GDM1 (cell line): Measurements from ENCODE around the gene MTR.
"Not testable (repeated sequence)": the region's sequence is repeated elsewhere in the genome, so short reads cannot be mapped to it uniquely, and the experiment has no call there.

Experiments
- DNase-seq: peaks from one replicate; lab custom pipeline; 2025; lab: John Stamatoyannopoulos, UW

The MTR gene

DNA sequence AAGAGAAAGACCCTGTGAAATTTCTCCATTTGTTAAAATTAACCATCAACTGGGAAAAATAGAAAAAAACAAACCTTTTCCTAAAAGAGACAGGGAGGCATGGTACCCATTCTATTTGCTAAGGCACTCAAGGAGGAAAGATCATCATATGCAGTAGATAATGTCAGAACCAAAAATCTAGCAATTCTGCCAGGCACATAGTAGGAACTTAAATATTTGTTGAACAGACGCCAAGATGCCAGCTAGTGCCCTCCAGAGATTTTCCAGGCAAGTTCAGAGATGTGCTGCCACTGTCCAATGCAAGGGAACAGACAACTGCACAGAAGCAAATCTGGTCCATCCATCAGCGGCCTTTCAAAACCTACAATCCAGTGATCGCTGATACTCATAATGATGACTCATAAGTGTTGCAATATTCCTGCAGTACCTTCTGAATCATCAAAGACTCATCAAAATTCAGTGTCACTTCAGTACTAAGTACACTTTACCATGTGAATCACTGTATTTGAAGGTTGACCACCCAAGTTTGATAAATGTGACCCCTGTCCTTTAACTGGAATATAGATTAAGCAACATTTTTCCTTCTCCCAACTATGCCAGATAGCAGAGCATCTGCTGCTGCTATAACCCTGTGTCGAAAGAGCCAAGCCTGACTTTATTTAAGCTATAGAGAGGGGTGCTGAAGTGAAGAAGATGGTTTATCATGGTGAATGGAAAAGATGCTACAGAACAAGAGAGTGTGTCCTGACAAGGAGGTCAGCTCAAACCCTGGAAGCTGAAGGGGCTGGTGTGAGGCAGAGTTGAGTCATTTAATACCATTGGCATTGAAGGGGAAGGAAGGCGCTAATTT is 110.0 kb downstream of the MTR start:
- no peak for DNase-seq

DNA sequence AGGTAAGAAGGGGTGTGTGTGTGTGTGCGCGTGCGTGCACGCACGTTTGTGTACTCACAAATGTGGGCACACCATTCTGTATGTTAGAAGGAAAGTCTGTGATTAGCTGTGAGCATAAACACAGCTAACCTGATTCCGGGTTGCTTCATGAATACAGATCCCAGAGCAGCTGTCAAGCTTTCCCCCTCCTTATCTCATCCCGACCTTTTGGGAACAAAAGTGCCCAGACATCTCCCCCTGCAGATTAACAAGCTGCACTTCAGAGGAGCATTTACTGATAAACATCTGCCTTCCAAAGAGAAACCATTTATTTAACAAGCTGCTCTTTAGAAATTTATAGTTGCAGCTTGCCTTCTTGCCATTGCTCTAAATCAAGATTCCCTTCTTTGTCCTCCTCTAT is 112.1 kb downstream of the MTR start:
- no peak for DNase-seq

DNA sequence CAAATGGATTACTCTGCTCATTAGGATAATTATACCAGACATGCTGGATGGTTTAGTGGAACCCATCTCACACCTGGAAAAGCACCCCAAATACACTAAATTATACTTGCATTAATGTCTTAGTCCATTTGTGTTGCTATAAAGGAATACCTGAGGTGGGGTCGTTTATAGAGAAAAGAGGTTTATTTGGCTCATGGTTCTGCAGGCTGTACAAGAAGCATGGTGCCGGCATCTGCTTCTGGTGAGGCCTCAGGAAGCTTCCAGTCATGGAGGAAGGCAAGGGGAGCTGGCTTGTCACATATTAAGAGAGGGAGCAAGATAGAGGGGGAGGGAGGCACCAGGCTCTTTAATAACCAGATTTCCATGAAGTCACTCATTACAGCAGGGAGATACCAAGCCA is 113.6 kb downstream of the MTR start:
- DNase-seq = no peak

DNA sequence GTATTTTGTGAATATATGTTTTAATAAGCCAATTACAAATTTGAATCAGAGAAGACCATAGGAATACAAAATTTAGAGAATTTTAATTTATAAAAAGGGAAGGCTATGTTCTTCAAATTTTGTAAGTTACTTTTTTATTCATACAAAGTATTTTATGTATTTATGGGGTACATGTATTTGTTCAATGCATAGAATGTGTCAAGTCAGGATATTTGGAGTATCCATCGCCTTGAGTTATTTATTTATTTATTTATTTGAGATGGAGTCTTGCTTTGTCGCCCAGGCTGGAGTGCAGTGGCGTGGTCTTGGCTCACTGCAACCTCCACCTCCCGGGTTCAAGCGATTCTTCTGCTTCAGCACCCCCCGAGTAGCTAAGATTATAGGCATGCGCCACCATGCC is 116.0 kb downstream of the MTR start:
- not testable (repeated sequence) for DNase-seq

DNA sequence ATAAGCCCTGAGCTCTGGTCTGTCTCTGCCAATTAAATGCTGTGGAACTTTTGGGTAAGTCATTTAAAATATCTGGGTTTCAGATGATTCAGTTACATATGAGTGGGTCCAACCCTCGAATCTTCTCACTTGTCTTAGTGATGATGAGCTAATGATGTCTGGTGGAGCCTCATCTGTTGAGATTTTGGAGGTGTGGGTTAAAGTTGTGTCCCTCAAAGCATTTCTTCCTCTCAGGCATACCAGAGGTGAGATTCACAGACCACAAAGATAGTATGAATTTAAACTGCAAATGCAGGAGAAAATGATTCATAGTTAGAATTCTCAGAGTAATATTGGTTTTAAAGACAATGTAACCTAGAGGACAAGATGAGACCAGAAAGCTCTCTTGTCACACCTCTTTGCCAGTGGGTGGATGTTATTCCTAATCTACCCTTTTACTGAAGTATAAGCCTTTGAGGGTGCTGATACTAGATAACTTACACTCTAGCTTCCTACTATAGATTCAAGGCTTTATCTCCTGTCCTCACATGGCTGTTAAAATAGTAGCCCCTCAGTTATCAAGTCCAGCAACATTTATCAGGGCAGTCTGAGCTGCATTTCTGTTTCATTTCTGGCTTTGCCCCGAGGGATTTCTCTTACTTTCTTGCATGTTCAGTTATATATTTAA is 118.4 kb downstream of the MTR start:
- DNase-seq = no peak

DNA sequence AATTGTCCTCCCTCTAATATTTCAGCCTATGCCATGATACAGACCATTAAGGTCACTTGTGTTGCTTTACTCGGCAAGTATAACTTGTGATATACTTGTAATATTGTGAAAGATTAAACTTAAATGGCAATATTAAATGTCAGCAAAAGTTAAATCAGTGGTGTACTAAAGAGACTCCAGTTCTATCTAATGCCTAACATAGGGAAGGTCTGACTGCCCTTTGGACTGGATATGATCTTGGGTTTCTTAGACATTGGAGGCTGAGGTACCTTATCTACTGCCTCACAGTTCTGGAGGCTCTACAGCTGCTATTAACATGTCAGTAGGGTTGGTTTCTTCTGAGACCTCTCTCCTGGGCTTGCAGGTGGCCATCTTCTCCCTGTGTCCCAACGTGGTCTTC is 119.3 kb downstream of the MTR start:
- no peak for DNase-seq

DNA sequence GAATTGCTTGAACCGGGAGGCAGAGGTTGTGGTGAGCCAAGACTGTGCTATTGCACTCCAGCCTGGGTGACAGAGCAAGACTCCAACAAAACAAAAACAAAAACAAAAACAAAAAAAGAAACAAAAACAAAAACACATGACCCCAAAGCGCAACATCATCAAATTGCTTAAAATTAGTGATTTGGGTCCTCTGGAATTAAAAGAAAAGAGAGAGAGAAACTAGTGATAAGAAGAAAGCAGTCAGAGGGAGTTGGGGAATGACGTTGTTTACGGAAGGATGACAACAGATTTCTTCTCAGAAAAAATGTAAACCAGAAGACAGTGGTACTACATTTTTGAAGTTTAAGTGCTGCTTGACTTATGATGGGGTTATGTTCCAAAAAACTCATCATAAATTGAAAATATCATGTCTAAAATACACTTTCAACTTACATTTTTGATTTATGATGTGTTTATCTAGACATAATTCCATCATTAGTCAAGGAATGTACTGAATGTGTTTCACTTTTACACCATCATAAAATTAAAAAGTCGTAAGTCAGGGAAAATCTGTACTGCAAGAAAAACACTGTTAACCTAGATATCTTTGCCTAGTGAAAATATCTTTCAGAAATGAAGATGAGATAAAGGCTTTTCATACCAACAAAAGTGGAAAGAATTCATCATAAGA is 121.2 kb downstream of the MTR start:
- no peak for DNase-seq

DNA sequence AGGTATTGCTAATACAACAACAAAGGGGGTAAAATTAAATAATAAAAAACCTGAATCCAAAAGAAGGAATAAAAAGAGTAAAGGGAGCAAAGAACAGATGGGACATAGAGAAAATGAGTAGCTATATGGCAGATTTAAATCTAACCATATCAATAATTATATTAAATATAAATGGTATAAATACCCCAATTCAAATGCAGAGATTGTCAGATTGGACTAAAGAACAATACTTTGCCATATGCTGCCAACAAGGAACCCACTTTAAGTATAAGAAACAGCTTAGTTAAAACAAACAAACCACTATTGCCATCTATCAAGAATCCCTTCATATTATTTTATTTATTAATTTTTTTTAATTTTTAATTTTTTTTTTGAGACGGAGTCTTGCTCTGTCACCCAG is 122.4 kb downstream of the MTR start:
- DNase-seq = no peak

DNA sequence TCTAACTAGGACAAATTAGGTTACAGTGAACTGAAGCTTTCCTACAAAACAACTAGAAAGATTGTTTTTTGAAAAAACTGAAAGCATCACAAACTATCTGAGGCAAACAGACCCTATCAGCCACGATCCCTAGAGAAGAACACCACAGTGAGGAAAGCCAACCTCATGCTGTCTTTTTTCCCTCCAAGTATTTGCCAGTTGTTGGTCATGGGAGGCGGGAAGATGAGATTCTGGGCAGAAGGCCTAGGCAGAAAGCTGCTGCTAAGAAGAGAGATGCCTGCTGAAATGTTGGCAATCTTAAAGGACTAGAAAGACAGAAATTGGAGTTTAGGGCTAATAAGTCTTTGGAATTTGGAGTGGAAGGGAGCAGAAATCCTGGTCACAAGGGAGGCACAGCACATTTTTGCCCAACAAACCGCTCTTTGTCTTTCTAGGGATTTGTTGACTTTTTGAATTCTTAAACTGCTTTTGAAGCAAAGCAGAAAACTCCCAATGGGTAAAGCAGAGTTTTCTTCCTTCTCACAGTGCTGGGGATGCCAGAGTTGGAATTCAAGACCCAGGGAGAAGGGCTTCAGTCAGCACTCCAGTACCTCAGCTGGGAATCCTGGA is 125.3 kb downstream of the MTR start:
- no peak for DNase-seq

DNA sequence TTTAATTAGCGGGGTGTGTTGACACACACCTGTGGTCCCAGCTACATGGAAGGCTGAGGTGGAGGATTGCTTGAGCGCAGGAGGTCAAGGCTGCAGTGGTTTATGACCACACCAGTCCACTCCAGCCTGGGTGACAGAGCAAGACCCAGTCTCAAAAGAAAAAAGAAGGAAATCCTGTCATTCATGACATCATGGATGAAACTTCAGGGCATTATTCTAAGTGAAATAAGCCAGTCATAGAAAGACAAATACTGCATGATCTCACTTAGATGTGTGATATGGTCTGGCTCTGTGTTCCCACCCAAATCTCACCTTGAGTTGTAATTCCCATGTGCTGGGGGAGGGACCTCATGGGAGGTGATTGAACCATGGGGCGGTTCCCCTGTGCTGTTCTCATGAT is 126.5 kb downstream of the MTR start:
- no peak for DNase-seq

DNA sequence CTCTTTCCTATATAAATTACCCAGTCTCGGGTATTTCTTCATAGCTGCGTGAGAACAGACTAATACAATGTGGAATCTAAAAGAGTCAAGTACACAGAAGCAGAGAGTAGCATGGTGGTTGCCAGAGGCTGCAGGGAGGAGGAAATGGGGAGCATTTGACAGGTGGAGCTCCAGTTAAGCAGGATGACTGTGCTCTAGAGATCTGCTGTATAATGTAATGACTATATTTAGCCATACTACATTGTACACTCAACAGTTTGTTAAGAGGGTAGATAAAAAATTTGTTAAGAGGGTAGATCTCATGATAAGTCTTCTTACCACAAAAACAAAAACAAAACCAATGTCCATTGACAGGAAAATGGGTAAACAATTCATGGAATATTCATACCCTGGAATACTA is 127.1 kb downstream of the MTR start:
- DNase-seq = no peak

DNA sequence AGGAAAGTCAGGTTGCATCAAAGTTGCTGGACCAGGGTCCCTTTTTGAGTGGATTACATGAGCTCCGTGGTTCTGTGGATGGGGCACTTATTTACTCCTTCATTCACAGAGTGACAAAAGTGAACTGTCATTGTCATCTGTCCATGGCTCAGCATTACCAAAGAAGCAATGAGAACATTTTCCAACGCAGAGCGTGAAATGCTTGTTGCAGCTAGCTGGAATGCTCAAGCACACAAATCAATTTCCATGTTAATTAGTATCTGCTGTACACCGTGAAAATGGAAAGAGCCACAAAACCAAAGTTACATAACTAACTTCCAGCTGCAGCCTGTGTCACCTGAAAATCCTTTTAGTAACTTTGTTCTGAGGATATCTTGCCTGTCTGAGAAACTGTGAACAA is 130.3 kb downstream of the MTR start:
- DNase-seq = no peak

DNA sequence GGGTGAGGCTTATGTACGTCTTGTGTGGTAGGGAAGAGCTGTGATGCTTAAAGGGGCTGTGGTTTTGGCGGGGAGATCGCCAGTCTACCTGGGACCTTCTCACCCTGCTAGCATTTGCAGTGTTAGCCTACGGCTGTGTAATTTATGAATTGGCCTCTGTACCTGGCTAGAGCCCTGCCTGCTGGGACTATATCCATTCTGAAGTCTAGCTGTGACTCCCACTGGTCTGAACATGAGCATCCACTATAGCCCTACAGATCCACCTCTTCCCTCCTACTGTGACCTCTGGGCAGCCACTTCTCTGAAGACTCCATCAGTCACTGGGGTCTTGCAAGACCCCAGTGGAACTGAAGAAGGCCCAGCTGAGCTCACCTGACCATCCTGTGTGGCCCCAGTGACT is 135.4 kb downstream of the MTR start:
- DNase-seq = no peak

DNA sequence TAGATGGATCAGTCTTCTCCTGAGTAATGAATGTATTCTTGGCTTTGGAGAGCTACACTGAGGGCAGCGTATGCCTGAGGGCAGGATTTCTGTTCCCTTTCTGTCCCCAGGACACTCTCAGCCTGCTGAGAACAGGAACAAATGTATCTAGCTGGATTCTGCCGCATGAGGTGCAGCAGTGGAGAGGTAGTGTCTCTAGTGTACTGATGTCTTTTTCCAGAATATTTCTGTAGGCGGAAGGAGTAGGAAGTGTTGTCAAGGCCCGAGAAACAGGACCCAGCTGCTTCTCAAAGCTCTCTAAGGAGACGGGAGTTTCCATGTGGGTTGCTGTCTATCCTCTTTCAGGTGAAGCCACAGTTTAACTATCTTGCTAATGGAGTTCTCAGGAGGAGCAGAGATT is 143.7 kb downstream of the MTR start:
- no peak for DNase-seq

DNA sequence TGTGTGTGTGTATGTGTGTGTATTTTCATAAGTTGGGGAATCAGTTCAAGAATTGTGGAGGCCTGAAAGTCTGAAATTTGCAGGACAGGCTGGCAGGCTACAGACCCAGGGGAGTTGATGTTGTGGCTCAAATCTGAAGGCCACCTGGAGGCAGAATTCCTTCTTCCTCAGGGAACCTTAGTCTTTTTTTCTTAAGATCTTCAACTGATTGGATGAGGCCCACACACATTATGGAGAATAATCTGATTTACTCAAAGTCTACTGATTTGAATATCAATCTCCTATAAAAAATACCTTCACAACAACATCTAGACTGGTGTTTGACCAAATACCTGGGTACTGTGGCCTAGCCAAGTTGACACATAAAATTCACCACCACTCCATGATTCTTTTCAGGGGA is 147.3 kb downstream of the MTR start:
- no peak for DNase-seq

DNA sequence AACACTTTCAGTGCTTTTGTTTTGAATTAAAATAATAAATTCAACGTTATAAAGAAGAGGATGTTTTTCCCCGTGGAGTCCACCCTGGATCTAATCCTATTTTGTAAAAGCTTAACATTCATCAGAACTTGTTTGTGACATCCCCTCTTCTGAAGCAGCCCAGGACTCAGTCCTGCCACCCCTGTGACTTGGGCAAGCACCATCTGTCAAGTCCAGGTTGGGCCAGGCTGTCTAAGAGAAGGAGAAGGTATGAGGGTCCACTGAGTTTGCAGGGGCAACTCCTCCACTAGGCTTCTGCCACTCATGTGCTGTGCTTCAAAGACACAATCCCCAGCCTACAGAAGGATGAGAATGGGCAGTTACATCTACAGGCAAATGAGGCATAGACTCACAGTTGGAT is 149.5 kb downstream of the MTR start:
- no peak for DNase-seq

DNA sequence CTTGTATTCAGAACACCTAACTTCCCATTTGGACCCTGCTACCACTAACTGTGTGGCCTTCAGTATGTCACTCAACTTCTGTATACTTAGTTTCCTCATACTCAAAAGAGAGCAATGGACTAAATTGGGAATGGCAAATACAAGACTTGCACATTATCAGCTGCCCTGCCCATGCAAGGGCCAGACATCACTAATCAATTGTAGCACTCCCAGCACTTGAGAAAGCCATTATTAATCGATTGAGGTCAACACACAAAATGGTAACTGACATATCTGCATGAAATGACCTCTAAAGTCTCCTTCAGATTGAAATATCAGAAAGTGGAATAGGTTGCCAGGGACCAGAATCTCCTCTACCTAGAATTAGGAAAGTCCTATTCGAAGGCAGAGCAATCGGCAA is 149.9 kb downstream of the MTR start:
- DNase-seq = no peak

DNA sequence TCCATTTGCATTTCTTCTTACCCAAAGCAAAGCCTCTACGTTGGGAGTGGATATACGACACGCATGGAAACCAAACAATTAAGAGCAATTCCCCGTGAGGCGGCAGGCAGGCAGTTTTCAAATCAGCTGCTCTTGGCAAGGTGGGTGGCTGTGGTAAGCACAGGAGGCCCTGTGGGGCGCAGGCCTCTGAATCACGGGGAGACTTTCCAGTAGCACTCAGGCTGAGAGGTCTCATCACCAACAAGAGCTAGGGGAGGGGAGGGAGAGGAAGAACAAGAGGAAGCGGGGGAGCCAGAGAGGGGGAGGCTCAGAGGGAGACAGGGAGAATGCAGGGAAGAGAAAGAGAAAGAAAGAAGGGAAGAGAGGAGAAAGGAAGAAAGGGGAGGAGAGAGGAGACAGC is 152.7 kb downstream of the MTR start:
- DNase-seq = no peak

DNA sequence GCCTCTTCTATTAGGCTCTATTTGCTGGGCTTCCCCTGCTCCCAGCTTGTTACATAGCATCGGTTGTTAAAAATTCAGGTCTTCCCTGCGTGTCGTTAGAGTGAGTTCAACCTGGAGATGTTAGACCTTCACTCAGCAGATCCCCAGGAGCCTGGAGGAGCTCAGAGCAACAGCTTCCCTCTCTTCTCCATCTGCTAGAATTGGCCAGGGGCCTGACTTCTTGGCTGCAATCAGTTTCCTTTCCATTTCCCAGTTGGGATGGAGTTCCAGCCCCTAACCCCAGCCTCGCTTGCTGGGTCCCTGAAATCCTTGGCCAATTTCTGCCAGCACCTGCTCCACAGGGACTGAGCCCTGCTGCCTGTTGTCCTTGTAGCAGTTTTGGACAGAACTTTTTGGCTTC is 153.3 kb downstream of the MTR start:
- no peak for DNase-seq

DNA sequence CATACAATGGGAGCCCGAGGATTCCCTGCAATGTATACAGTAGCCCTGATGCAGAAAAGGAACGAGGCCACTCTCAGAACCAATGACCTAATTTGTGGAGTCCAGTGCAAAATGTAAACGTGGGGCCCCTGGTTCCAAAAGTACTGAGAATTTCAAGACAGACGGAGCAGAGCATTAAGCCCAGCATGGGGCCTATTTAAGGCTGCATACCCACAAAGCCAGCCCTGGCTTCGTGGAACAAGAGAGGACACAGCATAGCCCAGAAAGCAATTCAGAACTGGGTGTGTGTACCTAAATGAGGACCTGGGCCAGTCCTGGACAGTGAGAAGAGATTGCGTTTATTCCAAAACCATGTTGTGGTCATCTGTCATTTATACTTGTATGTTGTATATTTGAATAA is 153.9 kb downstream of the MTR start:
- DNase-seq = no peak

DNA sequence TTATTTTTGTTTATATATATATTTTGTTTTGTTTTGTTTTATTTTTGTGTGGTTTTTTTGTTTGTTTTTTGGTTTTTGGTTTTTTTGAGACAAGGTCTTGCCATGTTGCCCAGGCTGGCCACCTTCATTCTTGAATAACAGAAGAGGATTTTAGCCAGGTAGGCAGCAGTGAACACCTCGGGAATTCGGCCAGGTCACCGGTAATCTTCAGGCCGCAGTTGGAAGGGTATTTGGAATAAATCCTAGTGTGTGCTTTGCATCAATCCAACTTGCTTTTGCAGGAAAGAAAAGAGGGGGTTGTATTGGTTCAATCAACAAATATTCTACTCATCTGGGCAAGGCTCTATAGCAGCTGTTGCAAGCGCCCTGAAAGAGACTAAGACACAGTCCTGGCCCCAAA is 155.3 kb downstream of the MTR start:
- DNase-seq = no peak

DNA sequence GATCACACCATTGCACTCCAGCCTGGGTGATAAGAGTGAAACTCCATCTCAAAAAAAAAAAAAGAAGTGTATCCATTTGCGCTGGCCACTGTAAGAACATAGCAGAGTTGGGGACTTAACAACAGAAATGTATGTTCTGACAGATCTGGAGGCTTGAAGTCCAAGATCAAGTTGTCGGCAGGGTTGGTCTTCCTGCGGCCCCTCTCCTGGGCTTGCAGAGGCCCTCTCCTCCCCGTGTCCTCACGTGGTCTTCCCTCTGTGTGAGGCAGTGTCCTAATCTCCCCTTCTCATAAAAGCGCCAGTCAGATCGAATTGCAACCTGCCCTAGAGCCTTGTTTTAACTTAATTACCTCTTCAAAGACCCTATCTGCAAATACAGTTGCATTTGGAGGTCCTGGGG is 156.6 kb downstream of the MTR start:
- DNase-seq = no peak
